A549 (cell line): ENCODE measurements around the gene SENP8. TPM values are rescaled to one million over a fixed set of nuclear protein-coding genes. Genes with fewer than 3 reads are reported as not detected.

Experiments
- ATAC-seq, 2 experiments: fragments of 200-7000 bp in 1 of 2; fragments of >200 bp in 1 of 2; cut with Nextera tagmentation in 1 of 2; cut with Tn5 transposase in 1 of 2; 3 replicates each; pipeline versions ENCODE4 v1.8.0 to v1.9.1; 2018 to 2020; ENCODE audit warnings: mild to moderate bottlenecking in 1 of 2, moderate library complexity in 1 of 2
- CTCF ChIA-PET: fragments of 300-600 bp; sonication (Branson Sonifier 250); formaldehyde crosslinking; extraction: SDS; loops from one replicate; lab custom pipeline; 2021; ENCODE audit warnings: antibody characterized with exemption, inconsistent platforms; lab: Yijun Ruan, JAX
- POLR2A ChIA-PET: fragments of 350-600 bp; formaldehyde crosslinking; extraction: SDS; loops from one replicate; lab custom pipeline; 2021; ENCODE audit warnings: antibody characterized with exemption, inconsistent platforms; lab: Yijun Ruan, JAX
- DNase-seq, 2 experiments: peaks; one replicate each; pipeline versions ENCODE4 v3.0.0 to v3.0.0-alpha.2; 2011 to 2016; ENCODE audit warnings: low read depth in 1 of 2, low spot score in 1 of 2
- FAIRE-seq: peaks from 2 replicates; lab custom pipeline; 2011; peaks lifted over from hg19 to GRCh38; lab: Jason Lieb, UNC
- H3K27ac ChIP-seq, 2 experiments: fragments of >200 bp; sonication (Bioruptor Twin); formaldehyde crosslinking; 3 replicates each; pipeline ENCODE4 v1.5.1; 2016 to 2017
- H3K4me1 ChIP-seq: fragments of >200 bp; sonication (Bioruptor Twin); formaldehyde crosslinking; 3 replicates; pipeline ENCODE4 v1.6.1; 2016
- H3K4me2 ChIP-seq: fragments of >200 bp; sonication (Bioruptor Twin); formaldehyde crosslinking; 3 replicates; pipeline ENCODE4 v1.6.1; 2016
- H3K4me3 ChIP-seq: fragments of >200 bp; sonication (Bioruptor Twin); formaldehyde crosslinking; 3 replicates; pipeline ENCODE4 v1.5.1; 2016
- H3K9me3 ChIP-seq: fragments of >200 bp; sonication (Bioruptor Twin); formaldehyde crosslinking; 3 replicates; pipeline ENCODE4 v1.6.1; 2016
- ATOH8 ChIP-seq: fragments of 250-450 bp; sonication (Bioruptor Pico); IDR thresholded peaks from 2 replicates; pipeline ENCODE4 v1.5.0; 2020; ENCODE audit warnings: low read depth, mild to moderate bottlenecking, moderate library complexity
- CBX2 ChIP-seq: fragments of 200-600 bp; sonication (generic); IDR thresholded peaks from 2 replicates; pipeline ENCODE4 v1.6.1; 2016; ENCODE audit warnings: low read depth, mild to moderate bottlenecking, borderline replicate concordance
- CEBPB ChIP-seq, 2 experiments: fragments of >200 bp in 1 of 2; sonication (Bioruptor Twin) in 1 of 2; formaldehyde crosslinking in 1 of 2; IDR thresholded peaks; 2 replicates each; pipeline ENCODE4 v1.6.1; 2012 to 2016
- CHD4 ChIP-seq: fragments of 200-600 bp; sonication (generic); IDR thresholded peaks from 2 replicates; pipeline ENCODE4 v1.6.1; 2016; ENCODE audit warnings: antibody characterized with exemption, mild to moderate bottlenecking, borderline replicate concordance
- EHF ChIP-seq: fragments of 250-450 bp; sonication (Bioruptor Pico); IDR thresholded peaks from 2 replicates; pipeline ENCODE4 v1.5.0; 2020; ENCODE audit warnings: mild to moderate bottlenecking
- EHMT2 ChIP-seq: fragments of 200-600 bp; sonication (generic); IDR thresholded peaks from 2 replicates; pipeline ENCODE4 v1.6.1; 2016; ENCODE audit warnings: antibody characterized with exemption, low read depth, mild to moderate bottlenecking, moderate library complexity
- EP300 ChIP-seq, 2 experiments: fragments of >200 bp; sonication (Bioruptor Twin); formaldehyde crosslinking; IDR thresholded peaks; 2 replicates in 1 of 2; 3 replicates in 1 of 2; pipeline ENCODE4 v1.6.1; 2016 to 2017
- FOSB ChIP-seq: fragments of 250-450 bp; sonication (Bioruptor Pico); IDR thresholded peaks from 2 replicates; pipeline ENCODE4 v1.5.0; 2020; ENCODE audit warnings: mild to moderate bottlenecking, moderate library complexity
- FOSL2 ChIP-seq, 2 experiments: fragments of 450-650 bp in 1 of 2; fragments of >200 bp in 1 of 2; sonication (Bioruptor Twin) in 1 of 2; formaldehyde crosslinking; IDR thresholded peaks; 2 replicates each; pipeline versions ENCODE4 v1.5.0 to v1.6.1; 2016 to 2020; ENCODE audit warnings: mild to moderate bottlenecking in 1 of 2, moderate library complexity in 1 of 2
- HES2 ChIP-seq: fragments of >200 bp; sonication (Bioruptor Twin); formaldehyde crosslinking; IDR thresholded peaks from 2 replicates; pipeline ENCODE4 v1.6.1; 2016
- MAFK ChIP-seq: fragments of 450-650 bp; IDR thresholded peaks from 2 replicates; pipeline ENCODE4 v1.6.1; 2014; ENCODE audit not compliant: partially characterized antibody
- MAZ ChIP-seq: fragments of 150-350 bp; IDR thresholded peaks from 2 replicates; pipeline ENCODE4 v1.6.1; 2014; ENCODE audit warnings: antibody characterized with exemption, low read depth, low read length, borderline replicate concordance
- NPAS2 ChIP-seq: fragments of 250-450 bp; sonication (Bioruptor Pico); IDR thresholded peaks from 2 replicates; pipeline ENCODE4 v1.8.0; 2022; ENCODE audit warnings: mild to moderate bottlenecking, moderate library complexity, borderline replicate concordance
- POLR2AphosphoS2 ChIP-seq: conservative IDR thresholded peaks from 2 replicates; pipeline ENCODE4 v1.6.1; 2012; ENCODE audit warnings: low read length, improper control_type of control experiment, inconsistent platforms
- RARB ChIP-seq: fragments of 250-450 bp; sonication (Bioruptor Pico); IDR thresholded peaks from 2 replicates; pipeline ENCODE4 v1.8.0; 2021; ENCODE audit warnings: mild to moderate bottlenecking, moderate library complexity
- SMC3 ChIP-seq: fragments of >200 bp; sonication (Bioruptor Twin); formaldehyde crosslinking; IDR thresholded peaks from 3 replicates; pipeline ENCODE4 v1.6.1; 2018; ENCODE audit warnings: inconsistent platforms
- SREBF2 ChIP-seq: fragments of 450-650 bp; IDR thresholded peaks from 2 replicates; pipeline ENCODE4 v1.6.1; 2014; ENCODE audit warnings: mild to moderate bottlenecking, moderate library complexity
- TFCP2L1 ChIP-seq: fragments of 250-450 bp; sonication (Bioruptor Pico); IDR thresholded peaks from 2 replicates; pipeline ENCODE4 v1.5.0; 2021; ENCODE audit warnings: mild to moderate bottlenecking
- TP53 ChIP-seq: fragments of 250-450 bp; sonication (Bioruptor Pico); IDR thresholded peaks from 2 replicates; pipeline ENCODE4 v1.5.0; 2021; ENCODE audit warnings: mild to moderate bottlenecking, moderate library complexity
- USF2 ChIP-seq: fragments of 450-650 bp; IDR thresholded peaks from 2 replicates; pipeline ENCODE4 v1.6.1; 2014; ENCODE audit warnings: antibody characterized with exemption
- ZC3H11A ChIP-seq: fragments of 450-650 bp; IDR thresholded peaks from 2 replicates; pipeline ENCODE4 v1.6.1; 2014; ENCODE audit warnings: antibody characterized with exemption, mild to moderate bottlenecking
- ZFP36 ChIP-seq: fragments of 450-650 bp; IDR thresholded peaks from 2 replicates; pipeline ENCODE4 v1.6.1; 2014; ENCODE audit warnings: borderline replicate concordance; ENCODE audit not compliant: partially characterized antibody
- ZNF302 ChIP-seq: fragments of 250-450 bp; sonication (Bioruptor Pico); IDR thresholded peaks from 2 replicates; pipeline ENCODE4 v1.9.0; 2021; ENCODE audit warnings: inconsistent platforms, mild to moderate bottlenecking, moderate library complexity
- ZSCAN20 ChIP-seq: fragments of 250-450 bp; sonication (Bioruptor Pico); IDR thresholded peaks from 2 replicates; pipeline ENCODE4 v1.8.0; 2022; ENCODE audit warnings: mild to moderate bottlenecking, moderate library complexity
- WGBS: methylation state at CpG from one replicate; pipeline ENCODE4 v1.1.6; 2017; ENCODE audit errors: missing lambda C conversion rate; 5-methylcytosine and 5-hydroxymethylcytosine counted together
- polyA plus RNA-seq, 4 experiments: library from polyadenylated mRNA; depleted of rRNA in 3 of 4; stranded (reverse); fragments of >200 nt; fragmentation: RNase III in 1 of 4; extraction: RNeasy Plus Mini Kit Qiagen cat#74134 plus additional on column Dnase treatment in 1 of 4; gene quantifications; 2 replicates in 3 of 4; 3 replicates in 1 of 4; pipeline ENCODE4 v1.2.3, GENCODE V29; 2011 to 2017

The SENP8 gene
- polyA plus RNA-seq, 2 of the 4 experiments (the other 2 are of a cell fraction): 1.2 to 3.7 TPM

- POLR2A ChIA-PET: no interaction called here
- FAIRE-seq: no peak
- 90% methylated on average over 5 of the region's 5 CpGs for WGBS
- CTCF ChIA-PET: interaction anchor here (1.1 to 4.6 kb wide), 5 partner anchors 8 to 106 kb away, joined by 3 to 29 read pairs (median 5); no protein-coding TSS in a partner anchor
- Histone ChIP-seq H3K4me2 (no peak overlapping the region), H3K9me3 (no peaks in the 10 kb centered on the region), H3K4me3 (no peak overlapping the region), H3K4me1 (peaks cover 31% of the 10 kb centered on the region), H3K27ac (peak overlapping the region in 1 of 2 experiments; percentile 6; a peak in 1 of 6 replicates)
- no peak for DNase-seq
- no peak for ATAC-seq
- TF ChIP-seq SMC3 (no peak), MAFK (no peak)
Observed at GRCh38 chr15:72180761-72181324, 62.6 kb downstream of the SENP8 start.

- CTCF ChIA-PET: interaction anchor here (1.2 to 4.6 kb wide), 4 partner anchors 9 to 104 kb away, joined by 3 to 29 read pairs (median 6); no protein-coding TSS in a partner anchor
- Histone ChIP-seq H3K4me3 (no peak overlapping the region), H3K27ac (no peak overlapping the region)
- ATAC-seq (no peak), DNase-seq (no peak)
- TF ChIP-seq MAZ (no peak), ZC3H11A (no peak), TP53 (CRISPR knock-in tag) (no peak), CBX2 (no peak), NPAS2 (CRISPR knock-in tag) (no peak), FOSL2 (IDR thresholded peaks at IDR 0.05) (no peak), FOSL2 (CRISPR knock-in tag; IDR thresholded peaks at IDR 0.05) (no peak), RARB (CRISPR knock-in tag) (no peak), SREBF2 (no peak), EHF (no peak), ATOH8 (CRISPR knock-in tag) (no peak), EP300 (IDR thresholded peaks at IDR 0.05) (no peak), POLR2AphosphoS2 (no peak), USF2 (no peak), ZSCAN20 (CRISPR knock-in tag) (no peak), ZNF302 (no peak), FOSB (CRISPR knock-in tag) (no peak)
- TF ChIP-seq, all 56 proteins: peak for 0
- POLR2A ChIA-PET: no interaction called here
- Histone ChIP-seq H3K4me1 (peaks cover 31% of the 10 kb centered on the region), H3K9me3 (no peaks in the 10 kb centered on the region), H3K4me2 (0 out of 3 replicates have a peak overlapping the region, but pooled peaks have one; percentile 1)
- 93% methylated on average over 3 of the region's 3 CpGs for WGBS
- FAIRE-seq: peak; percentile 83
Observed at GRCh38 chr15:72182244-72182643, 64.0 kb downstream of the SENP8 start.

- Histone ChIP-seq H3K4me1 (peaks cover 31% of the 10 kb centered on the region), H3K4me3 (no peak overlapping the region), H3K9me3 (no peaks in the 10 kb centered on the region), H3K27ac (peak overlapping the region in 1 of 2 experiments; percentile 86; a peak in 1 of 6 replicates), H3K4me2 (0 out of 3 replicates have a peak overlapping the region, but pooled peaks have one; percentile 1)
- FAIRE-seq: no peak
- DNase-seq: peak in 1 of 2 experiments; percentile 55
- WGBS: 60% methylated on average over 3 of the region's 3 CpGs
- ATAC-seq: no peak
- ChIA-PET POLR2A (no interaction called here), CTCF (interaction anchor here (2.0 kb wide), 1 partner anchor 16 kb away, joined by 5 read pairs; no protein-coding TSS in a partner anchor)
- TF ChIP-seq HES2: peak; percentile 43; the same call in 1 of the 2 replicates
- 0 out of 2 replicates have a peak, but pooled peaks have one; percentile 29 for TF ChIP-seq TFCP2L1 (CRISPR knock-in tag)
- no peak for TF ChIP-seq RARB (CRISPR knock-in tag)
- TF ChIP-seq EHF: no peak
- TF ChIP-seq EHMT2: no peak
- peak; percentile 83 to 89 for TF ChIP-seq CEBPB (IDR thresholded peaks at IDR 0.05)
- TF ChIP-seq CHD4: no peak
- TF ChIP-seq FOSL2 (IDR thresholded peaks at IDR 0.05): no peak
- 0 out of 2 replicates have a peak, but pooled peaks have one; percentile 15 for TF ChIP-seq FOSL2 (CRISPR knock-in tag; IDR thresholded peaks at IDR 0.05)
- no peak for TF ChIP-seq NPAS2 (CRISPR knock-in tag)
- peak; percentile 0 for TF ChIP-seq ZFP36
Observed at GRCh38 chr15:72182673-72183072, 64.5 kb downstream of the SENP8 start.
